Measurements from ENCODE around the gene ACP7.

DNA sequence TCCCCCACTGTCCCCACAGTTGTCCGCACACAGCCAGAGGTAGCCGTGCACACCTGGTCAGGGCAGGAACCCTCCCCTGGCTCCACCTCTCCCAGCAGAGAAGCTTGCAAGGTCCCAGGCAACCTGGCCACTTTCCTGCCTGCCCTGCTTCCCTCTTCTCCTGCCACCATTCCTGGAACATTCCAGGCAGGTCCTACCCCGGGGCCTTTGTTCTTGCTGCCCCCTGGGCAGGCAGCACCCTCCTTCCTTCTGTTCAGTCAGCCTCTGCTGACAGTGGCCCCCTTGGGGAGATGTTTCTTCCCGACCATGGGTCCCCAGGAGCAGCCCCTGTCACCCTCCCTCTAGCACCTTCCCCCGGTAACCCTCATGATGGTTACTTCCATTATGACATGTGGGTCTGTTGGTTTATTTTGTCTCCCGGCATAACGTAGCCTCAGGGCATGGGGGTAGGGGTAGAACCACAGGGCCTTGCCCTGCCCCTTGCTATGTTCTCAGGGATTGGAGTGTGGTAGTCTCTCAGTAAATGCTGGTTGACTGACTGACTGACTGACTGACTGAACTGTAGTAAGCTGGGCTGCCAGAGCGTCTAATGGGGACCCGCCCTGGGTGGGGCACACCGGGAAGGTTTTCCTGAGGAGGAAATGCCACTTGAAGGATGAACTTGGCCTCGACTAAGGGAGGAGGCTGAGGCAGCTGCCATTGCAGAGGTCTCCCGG is 52.2 kb downstream of the ACP7 start:
- no peak for TF ChIP-seq POLR2A (IDR thresholded peaks at IDR 0.05)
- TF ChIP-seq, protein P1, sequence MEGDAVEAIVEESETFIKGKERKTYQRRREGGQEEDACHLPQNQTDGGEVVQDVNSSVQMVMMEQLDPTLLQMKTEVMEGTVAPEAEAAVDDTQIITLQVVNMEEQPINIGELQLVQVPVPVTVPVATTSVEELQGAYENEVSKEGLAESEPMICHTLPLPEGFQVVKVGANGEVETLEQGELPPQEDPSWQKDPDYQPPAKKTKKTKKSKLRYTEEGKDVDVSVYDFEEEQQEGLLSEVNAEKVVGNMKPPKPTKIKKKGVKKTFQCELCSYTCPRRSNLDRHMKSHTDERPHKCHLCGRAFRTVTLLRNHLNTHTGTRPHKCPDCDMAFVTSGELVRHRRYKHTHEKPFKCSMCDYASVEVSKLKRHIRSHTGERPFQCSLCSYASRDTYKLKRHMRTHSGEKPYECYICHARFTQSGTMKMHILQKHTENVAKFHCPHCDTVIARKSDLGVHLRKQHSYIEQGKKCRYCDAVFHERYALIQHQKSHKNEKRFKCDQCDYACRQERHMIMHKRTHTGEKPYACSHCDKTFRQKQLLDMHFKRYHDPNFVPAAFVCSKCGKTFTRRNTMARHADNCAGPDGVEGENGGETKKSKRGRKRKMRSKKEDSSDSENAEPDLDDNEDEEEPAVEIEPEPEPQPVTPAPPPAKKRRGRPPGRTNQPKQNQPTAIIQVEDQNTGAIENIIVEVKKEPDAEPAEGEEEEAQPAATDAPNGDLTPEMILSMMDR (IDR thresholded peaks at IDR 0.05), result no peak

All from adrenal gland (tissue), 5 donors.